Transverse colon (tissue), 4 donors: ENCODE results near the gene MMP2. TPM values are rescaled to one million over a fixed set of nuclear protein-coding genes. Genes with fewer than 3 reads are reported as not detected.

Experiments
- DNase-seq: peaks from one replicate; pipeline ENCODE4 v3.0.0-alpha.2; 2019
- H3K27ac ChIP-seq, 4 donors: fragments of 200-600 bp; sonication (generic); 2 replicates each; pipeline ENCODE4 v1.5.1; 2016 to 2018; ENCODE audit warnings: inconsistent platforms in 4 of 4
- H3K27me3 ChIP-seq: fragments of 200-600 bp; sonication (generic); 2 replicates; pipeline ENCODE4 v1.5.1; 2017; ENCODE audit warnings: inconsistent platforms
- H3K36me3 ChIP-seq, 4 donors: fragments of 200-600 bp; sonication (generic); 2 replicates each; pipeline ENCODE4 v1.5.1; 2017 to 2019; ENCODE audit warnings: inconsistent platforms in 4 of 4
- H3K4me1 ChIP-seq, 4 donors: fragments of 200-600 bp; sonication (generic); 2 replicates each; pipeline ENCODE4 v1.5.1; 2017 to 2020; ENCODE audit warnings: inconsistent platforms in 4 of 4
- H3K4me3 ChIP-seq, 4 donors: fragments of 200-600 bp; sonication (generic); 1 replicate in 1 of 4; 2 replicates in 3 of 4; pipeline versions ENCODE4 v1.5.1 to v1.6.1; 2017 to 2019; ENCODE audit warnings: inconsistent platforms in 4 of 4
- H3K9me3 ChIP-seq, 2 donors: fragments of 200-600 bp; sonication (generic); 2 replicates each; pipeline ENCODE4 v1.5.1; 2017 to 2019; ENCODE audit warnings: inconsistent platforms in 2 of 2
- CTCF ChIP-seq, 5 experiments: fragments of 200-600 bp in 3 of 5; fragments of 450-650 bp in 2 of 5; sonication (generic) in 3 of 5; IDR thresholded peaks; 1 replicate in 2 of 5; 2 replicates in 3 of 5; pipeline ENCODE4 v1.5.1; 2016 to 2017; ENCODE audit warnings: antibody characterized with exemption in 5 of 5, inconsistent platforms in 3 of 5, mild to moderate bottlenecking in 2 of 5, moderate library complexity in 1 of 5
- EP300 ChIP-seq: sonication (generic); formaldehyde crosslinking; IDR thresholded peaks from one replicate; pipeline ENCODE4 v1.6.1; 2017; ENCODE audit warnings: antibody characterized with exemption, low read depth
- POLR2A ChIP-seq: fragments of 450-650 bp; IDR thresholded peaks from one replicate; pipeline ENCODE4 v1.6.1; 2016; ENCODE audit warnings: antibody characterized with exemption, mild to moderate bottlenecking, moderate library complexity
- POLR2AphosphoS5 ChIP-seq, 3 donors: sonication (generic); formaldehyde crosslinking; IDR thresholded peaks; one replicate each; pipeline ENCODE4 v1.6.1; 2016; ENCODE audit warnings: antibody characterized with exemption in 3 of 3
- WGBS, 2 donors: methylation state at CpG; one replicate each; pipeline ENCODE4 v1.1.5; 2018; ENCODE audit warnings: low coverage in 1 of 2; 5-methylcytosine and 5-hydroxymethylcytosine counted together
- in situ Hi-C, 4 donors: fragments of 200-750 bp; cut with MboI; loops; one replicate each; pipeline versions ENCODE4 v1.15.0 to v1.15.1; 2017; ENCODE audit warnings: low sequenced_read_pairs in 3 of 4, low pct_ligation_motif_present in 1 of 4, low pct_unique_long_range_greater_than_20kb in 1 of 4
- intact Hi-C: fragments of 100-400 bp; cut with DNase I; formaldehyde crosslinking; loops from one replicate; pipeline ENCODE4 v1.15.1; 2023; ENCODE audit warnings: low total_unique reads
- total RNA-seq, 4 donors: library from RNA; depleted of rRNA; stranded (reverse); fragments of >200 nt; gene quantifications; one replicate each; pipeline ENCODE4 v1.1.0, GENCODE V29; 2016

The MMP2 gene
- total RNA-seq, 4 donors from 2014 or later: 52.7 to 105 (median 73.1) TPM

- Histone ChIP-seq H3K27me3 (no peaks in the 10 kb centered on the region), H3K36me3 (no peaks in the 10 kb centered on the region), H3K4me1 (no peaks in the 10 kb centered on the region), H3K27ac (no peak overlapping the region), H3K9me3 (no peaks in the 10 kb centered on the region), H3K4me3 (no peak overlapping the region)
- DNase-seq: no peak
- TF ChIP-seq EP300 (no peak), POLR2AphosphoS5 (IDR thresholded peaks at IDR 0.05) (no peak), POLR2A (no peak), CTCF (IDR thresholded peaks at IDR 0.05) (no peak)
- 50 to 52% methylated on average over 1 to 2 of the region's 2 CpGs for WGBS, 2 donors
- intact Hi-C loops (no loop called here), in situ Hi-C loops (loop anchor here in 2 of 4 donors (25.0 kb wide), 1 partner anchor 383 kb away; the partner anchor contains the start of gene CES1 (in 2 of the 2))
Observed at GRCh38 chr16:55453909-55454308, 25.1 kb upstream of the MMP2 start.

GRCh38 chr16:55454861-55455260, 24.1 kb upstream of the MMP2 start:
- intact Hi-C loops (no loop called here), in situ Hi-C loops (loop anchor here in 2 of 4 donors (25.0 kb wide), 1 partner anchor 382 kb away; the partner anchor contains the start of gene CES1 (in 2 of the 2))
- H3K4me3 ChIP-seq: no peak overlapping the region
- H3K9me3 ChIP-seq: no peaks in the 10 kb centered on the region
- no peaks in the 10 kb centered on the region for H3K36me3 ChIP-seq
- no peak for DNase-seq
- no peak overlapping the region for H3K27ac ChIP-seq
- 70 to 79% methylated on average over 2 to 6 of the region's 6 CpGs for WGBS, 2 donors
- H3K4me1 ChIP-seq: no peaks in the 10 kb centered on the region
- no peaks in the 10 kb centered on the region for H3K27me3 ChIP-seq
- TF ChIP-seq POLR2AphosphoS5 (IDR thresholded peaks at IDR 0.05) (no peak), EP300 (no peak), CTCF (IDR thresholded peaks at IDR 0.05) (no peak), POLR2A (no peak)

GRCh38 chr16:55462241-55462640, 16.8 kb upstream of the MMP2 start:
- intact Hi-C loops (no loop called here), in situ Hi-C loops (loop anchor here (10.0 to 25.0 kb wide), 5 partner anchors 83 to 383 kb away; partner anchors contain the start of gene CES1 (in 3 of the 4))
- WGBS, 2 donors: 59 to 62% methylated on average over 3 to 6 of the region's 6 CpGs
- H3K9me3 ChIP-seq: no peaks in the 10 kb centered on the region
- no peak for DNase-seq
- no peak overlapping the region for H3K4me3 ChIP-seq
- no peak overlapping the region for H3K27ac ChIP-seq
- no peak for TF ChIP-seq POLR2AphosphoS5 (IDR thresholded peaks at IDR 0.05)
- H3K27me3 ChIP-seq: no peaks in the 10 kb centered on the region
- no peaks in the 10 kb centered on the region for H3K4me1 ChIP-seq
- no peaks in the 10 kb centered on the region for H3K36me3 ChIP-seq

DNA sequence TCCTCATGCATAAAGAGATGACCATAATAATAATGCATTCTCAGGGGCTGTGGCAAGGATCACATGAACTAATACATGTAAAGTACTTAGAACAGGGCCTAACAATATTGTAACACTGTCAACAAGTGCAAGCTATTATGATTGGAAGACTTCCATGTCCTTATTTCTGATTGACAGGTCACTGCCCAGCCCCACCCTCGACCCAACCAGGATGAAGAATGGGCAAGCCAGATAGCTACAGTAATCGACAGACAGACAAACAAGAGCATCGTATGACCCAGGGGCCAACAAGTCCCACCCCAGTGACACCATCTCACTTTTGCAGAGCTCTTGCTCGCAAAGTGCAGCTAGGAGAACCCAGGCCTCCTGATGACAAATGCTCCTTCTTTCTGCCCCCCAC, 14.6 kb upstream of the MMP2 start:
- no peak for TF ChIP-seq EP300
- TF ChIP-seq CTCF (IDR thresholded peaks at IDR 0.05): no peak
- TF ChIP-seq POLR2A: no peak
- TF ChIP-seq POLR2AphosphoS5 (IDR thresholded peaks at IDR 0.05): no peak
- Histone ChIP-seq H3K4me3 (no peak overlapping the region), H3K27me3 (no peaks in the 10 kb centered on the region), H3K36me3 (no peaks in the 10 kb centered on the region), H3K4me1 (no peaks in the 10 kb centered on the region), H3K9me3 (no peaks in the 10 kb centered on the region), H3K27ac (no peak overlapping the region)
- DNase-seq: no peak
- intact Hi-C loops (no loop called here), in situ Hi-C loops (loop anchor here (10.0 to 25.0 kb wide), 5 partner anchors 80 to 380 kb away; partner anchors contain the start of gene CES1 (in 3 of the 4))
- 15% methylated on average over 3 of the region's 4 CpGs; no CpG with 5 or more reads in 1 of the 2 donors for WGBS, 2 donors
